ENCODE data around the gene PERM1. TPM values are rescaled to one million over a fixed set of nuclear protein-coding genes. Genes with fewer than 3 reads are reported as not detected.
"Not testable (repeated sequence)": the region's sequence is repeated elsewhere in the genome, so short reads cannot be mapped to it uniquely, and the experiment has no call there.

Gene PERM1
- total RNA-seq, 2 experiments from 2014 or later, result not detected

DNA sequence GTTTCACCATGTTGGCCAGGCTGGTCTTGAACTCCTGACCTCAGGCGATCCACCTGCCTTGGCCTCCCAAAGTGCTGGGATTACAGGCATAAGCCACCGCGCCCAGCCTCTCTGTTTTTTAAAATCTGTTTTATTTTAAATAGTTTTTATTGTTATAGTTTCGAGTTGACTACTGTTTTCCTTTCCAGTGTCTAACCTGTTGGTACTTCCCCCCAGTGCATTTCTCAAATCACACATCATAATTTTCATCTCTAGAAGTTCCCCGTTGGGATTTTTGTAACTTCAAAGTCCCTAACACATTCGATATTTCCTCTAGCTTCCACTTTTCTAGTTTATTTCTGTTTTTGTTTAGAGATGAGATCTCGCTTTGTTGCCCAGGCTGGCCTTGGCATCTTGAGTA, 10.5 kb upstream of the PERM1 start:
- CTCF ChIA-PET, result interaction anchor here (1.0 to 4.2 kb wide), 5 partner anchors 9 to 71 kb away, joined by 3 to 37 read pairs (median 7); partner anchors contain the start of gene ISG15
- POLR2A ChIA-PET, result interaction anchor here (0.9 to 2.1 kb wide), 3 partner anchors 12 to 72 kb away, joined by 3 to 6 read pairs (median 4); partner anchors contain the start of gene NOC2L
- Mint-ChIP-seq H3K27ac (peak overlapping the region; percentile 42), H3K4me3 (no peak overlapping the region), H3K9me3 (peaks cover 4% of the 10 kb centered on the region), H3K4me1 (ENCODE audit: low read depth) (peaks cover 22% of the 10 kb centered on the region), H3K27me3 (peaks cover 36% of the 10 kb centered on the region), H3K36me3 (ENCODE audit: low read depth) (no peaks in the 10 kb centered on the region)
- intact Hi-C loops (cut with micrococcal nuclease), result no loop called here
- TF ChIP-seq, protein P1, sequence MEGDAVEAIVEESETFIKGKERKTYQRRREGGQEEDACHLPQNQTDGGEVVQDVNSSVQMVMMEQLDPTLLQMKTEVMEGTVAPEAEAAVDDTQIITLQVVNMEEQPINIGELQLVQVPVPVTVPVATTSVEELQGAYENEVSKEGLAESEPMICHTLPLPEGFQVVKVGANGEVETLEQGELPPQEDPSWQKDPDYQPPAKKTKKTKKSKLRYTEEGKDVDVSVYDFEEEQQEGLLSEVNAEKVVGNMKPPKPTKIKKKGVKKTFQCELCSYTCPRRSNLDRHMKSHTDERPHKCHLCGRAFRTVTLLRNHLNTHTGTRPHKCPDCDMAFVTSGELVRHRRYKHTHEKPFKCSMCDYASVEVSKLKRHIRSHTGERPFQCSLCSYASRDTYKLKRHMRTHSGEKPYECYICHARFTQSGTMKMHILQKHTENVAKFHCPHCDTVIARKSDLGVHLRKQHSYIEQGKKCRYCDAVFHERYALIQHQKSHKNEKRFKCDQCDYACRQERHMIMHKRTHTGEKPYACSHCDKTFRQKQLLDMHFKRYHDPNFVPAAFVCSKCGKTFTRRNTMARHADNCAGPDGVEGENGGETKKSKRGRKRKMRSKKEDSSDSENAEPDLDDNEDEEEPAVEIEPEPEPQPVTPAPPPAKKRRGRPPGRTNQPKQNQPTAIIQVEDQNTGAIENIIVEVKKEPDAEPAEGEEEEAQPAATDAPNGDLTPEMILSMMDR (IDR thresholded peaks at IDR 0.05), result no peak
- ATAC-seq (peak; percentile 48), DNase-seq (no peak)

- peak overlapping the region; percentile 42 for H3K27ac Mint-ChIP-seq
- H3K36me3 Mint-ChIP-seq (ENCODE audit: low read depth), result no peaks in the 10 kb centered on the region
- ChIA-PET POLR2A (interaction anchor here (0.9 to 2.1 kb wide), 3 partner anchors 11 to 73 kb away, joined by 3 to 6 read pairs (median 4); partner anchors contain the start of gene NOC2L), CTCF (interaction anchor here (3.9 to 4.2 kb wide), 2 partner anchors 8 to 11 kb away, joined by 29 to 37 read pairs; no protein-coding TSS in a partner anchor)
- ATAC-seq (no peak), DNase-seq (no peak)
- intact Hi-C loops (cut with micrococcal nuclease), result no loop called here
- no peak overlapping the region for H3K4me3 Mint-ChIP-seq
- peaks cover 31% of the 10 kb centered on the region for H3K27me3 Mint-ChIP-seq
- H3K9me3 Mint-ChIP-seq, result peaks cover 4% of the 10 kb centered on the region
- TF ChIP-seq, protein P1 (IDR thresholded peaks at IDR 0.05), result no peak
- peaks cover 20% of the 10 kb centered on the region for H3K4me1 Mint-ChIP-seq (ENCODE audit: low read depth)
These were observed 10.0 kb upstream of the PERM1 start for GRCh38 chr1:991895-992294.

GRCh38 chr1:991275-991674, 9.4 kb upstream of the PERM1 start:
- H3K27ac Mint-ChIP-seq; intact Hi-C loops (cut with micrococcal nuclease); POLR2A ChIA-PET; DNase-seq; H3K4me3 Mint-ChIP-seq; ATAC-seq; H3K36me3 Mint-ChIP-seq (ENCODE audit: low read depth); H3K9me3 Mint-ChIP-seq: not testable (repeated sequence)
- H3K4me1 Mint-ChIP-seq (ENCODE audit: low read depth), result peaks cover 20% of the 10 kb centered on the region
- CTCF ChIA-PET, result interaction anchor here (3.9 to 4.2 kb wide), 2 partner anchors 8 to 12 kb away, joined by 29 to 37 read pairs; no protein-coding TSS in a partner anchor
- peaks cover 33% of the 10 kb centered on the region for H3K27me3 Mint-ChIP-seq

DNA sequence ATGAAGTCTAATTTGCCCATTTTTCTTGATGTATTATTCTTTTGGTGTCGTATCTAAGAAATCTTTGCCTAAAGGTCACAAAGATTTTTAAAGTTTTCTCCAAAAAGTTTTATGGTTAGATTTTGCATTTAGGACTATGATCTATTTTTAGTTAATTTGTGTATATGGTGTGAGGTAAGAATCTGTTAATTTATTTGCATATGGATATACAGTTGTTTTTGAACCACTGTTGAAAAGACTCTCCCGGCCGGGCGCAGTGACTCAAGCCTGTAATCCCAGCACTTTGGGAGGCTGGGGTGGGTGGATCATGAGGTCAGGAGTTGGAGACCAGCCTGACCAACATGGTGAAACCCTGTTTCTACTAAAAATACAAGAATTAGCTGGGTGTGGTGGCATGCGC, 6.2 kb upstream of the PERM1 start:
- H3K4me1 Mint-ChIP-seq (ENCODE audit: low read depth), result peaks cover 13% of the 10 kb centered on the region
- H3K36me3 Mint-ChIP-seq (ENCODE audit: low read depth); DNase-seq; intact Hi-C loops (cut with micrococcal nuclease); H3K4me3 Mint-ChIP-seq; ATAC-seq; H3K27ac Mint-ChIP-seq; H3K9me3 Mint-ChIP-seq; POLR2A ChIA-PET: not testable (repeated sequence)
- CTCF ChIA-PET, result interaction anchor here (3.1 kb wide), 1 partner anchor 14 kb away, joined by 22 read pairs; no protein-coding TSS in a partner anchor
- peaks cover 41% of the 10 kb centered on the region for H3K27me3 Mint-ChIP-seq

GRCh38 chr1:985126-985525, 3.2 kb upstream of the PERM1 start:
- CTCF ChIA-PET, result interaction anchor here (0.9 to 4.6 kb wide), 12 partner anchors 8 to 306 kb away, joined by 3 to 37 read pairs (median 8); partner anchors contain the start of gene PLEKHN1
- POLR2A ChIA-PET, result interaction anchor here (1.5 kb wide), 1 partner anchor 12 kb away, joined by 3 read pairs; no protein-coding TSS in a partner anchor
- Mint-ChIP-seq H3K27ac (no peak overlapping the region), H3K36me3 (ENCODE audit: low read depth) (no peaks in the 10 kb centered on the region), H3K4me1 (ENCODE audit: low read depth) (no peaks in the 10 kb centered on the region), H3K9me3 (no peaks in the 10 kb centered on the region), H3K4me3 (no peak overlapping the region), H3K27me3 (peaks cover 33% of the 10 kb centered on the region)
- intact Hi-C loops (cut with micrococcal nuclease), result no loop called here
- DNase-seq (no peak), ATAC-seq (no peak)
- TF ChIP-seq, protein P1 (IDR thresholded peaks at IDR 0.05), result no peak

- no peak for DNase-seq
- no peaks in the 10 kb centered on the region for H3K36me3 Mint-ChIP-seq (ENCODE audit: low read depth)
- H3K27ac Mint-ChIP-seq, result no peak overlapping the region
- ChIA-PET CTCF (interaction anchor here (0.6 to 4.6 kb wide), 26 partner anchors 9 to 457 kb away, joined by 3 to 37 read pairs (median 4); partner anchors contain the start of genes C1orf159, HES4 and PLEKHN1), POLR2A (interaction anchor here (1.5 kb wide), 1 partner anchor 13 kb away, joined by 3 read pairs; no protein-coding TSS in a partner anchor)
- intact Hi-C loops (cut with micrococcal nuclease), result no loop called here
- no peaks in the 10 kb centered on the region for H3K9me3 Mint-ChIP-seq
- H3K4me1 Mint-ChIP-seq (ENCODE audit: low read depth), result no peaks in the 10 kb centered on the region
- peaks cover 30% of the 10 kb centered on the region for H3K27me3 Mint-ChIP-seq
- no peak overlapping the region for H3K4me3 Mint-ChIP-seq
- TF ChIP-seq, protein P1 (IDR thresholded peaks at IDR 0.05), result peak; percentile 77
- no peak for ATAC-seq
These were observed 2.6 kb upstream of the PERM1 start for GRCh38 chr1:984476-984814.
